ENCODE data around the gene CD300LF. TPM values are rescaled to one million over a fixed set of nuclear protein-coding genes. Genes with fewer than 3 reads are reported as not detected.

Gene CD300LF
- total RNA-seq, 1 donor from 2014 or later = 0.49 TPM

- Histone ChIP-seq H3K9me3 (no peaks in the 10 kb centered on the region), H3K27me3 (no peaks in the 10 kb centered on the region), H3K4me1 (no peaks in the 10 kb centered on the region), H3K36me3 (no peaks in the 10 kb centered on the region), H3K4me3 (no peak overlapping the region), H3K27ac (no peak overlapping the region)
- TF ChIP-seq POLR2AphosphoS5 (IDR thresholded peaks at IDR 0.05; ENCODE audit: insufficient read depth in 1 of 2, low read depth in 1 of 2) (no peak), POLR2A (IDR thresholded peaks at IDR 0.05) (no peak), CTCF (IDR thresholded peaks at IDR 0.05) (no peak)
- DNase-seq (ENCODE audit: extremely low spot score in 2 of 2) = no peak
- intact Hi-C loops (cut with DNase I) = no loop called here
Observed at GRCh38 chr17:74682471-74683190, 30.1 kb downstream of the CD300LF start.

- Histone ChIP-seq H3K4me1 (no peaks in the 10 kb centered on the region), H3K27ac (no peak overlapping the region), H3K9me3 (no peaks in the 10 kb centered on the region), H3K27me3 (no peaks in the 10 kb centered on the region), H3K36me3 (no peaks in the 10 kb centered on the region), H3K4me3 (no peak overlapping the region)
- TF ChIP-seq POLR2AphosphoS5 (IDR thresholded peaks at IDR 0.05; ENCODE audit: insufficient read depth in 1 of 2, low read depth in 1 of 2) = no peak
- no peak for TF ChIP-seq CTCF (IDR thresholded peaks at IDR 0.05)
- no peak for TF ChIP-seq POLR2A (IDR thresholded peaks at IDR 0.05)
- intact Hi-C loops (cut with DNase I) = no loop called here
- DNase-seq (ENCODE audit: extremely low spot score in 2 of 2) = no peak
Observed at GRCh38 chr17:74682028-74682427, 30.7 kb downstream of the CD300LF start.

- Histone ChIP-seq H3K36me3 (no peaks in the 10 kb centered on the region), H3K4me1 (no peaks in the 10 kb centered on the region), H3K27ac (no peak overlapping the region), H3K27me3 (no peaks in the 10 kb centered on the region), H3K4me3 (no peak overlapping the region), H3K9me3 (no peaks in the 10 kb centered on the region)
- DNase-seq (ENCODE audit: extremely low spot score in 2 of 2) = no peak
- TF ChIP-seq POLR2A (IDR thresholded peaks at IDR 0.05) (no peak), POLR2AphosphoS5 (IDR thresholded peaks at IDR 0.05; ENCODE audit: insufficient read depth in 1 of 2, low read depth in 1 of 2) (no peak), CTCF (IDR thresholded peaks at IDR 0.05) (no peak)
- intact Hi-C loops (cut with DNase I) = no loop called here
Observed at GRCh38 chr17:74680941-74681340, 31.8 kb downstream of the CD300LF start.

DNA sequence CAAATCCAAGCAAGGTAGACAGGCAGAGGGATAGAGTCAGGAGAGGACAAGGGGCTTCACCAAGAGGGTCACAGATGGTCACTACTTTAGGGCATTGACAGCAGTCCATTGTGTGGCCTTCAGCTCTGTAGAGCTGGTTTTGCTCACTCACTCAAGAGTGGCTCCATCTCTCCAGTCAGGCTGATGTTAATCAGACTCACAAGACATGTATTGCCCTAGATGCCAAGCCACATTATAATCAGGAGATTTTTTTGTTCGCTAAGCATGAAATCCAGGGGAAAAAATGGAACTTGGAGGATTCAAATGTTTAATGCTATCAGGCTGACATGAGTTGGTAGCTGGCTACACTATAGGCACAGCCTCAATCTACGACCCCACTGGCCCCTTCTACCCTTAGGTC is 32.5 kb downstream of the CD300LF start:
- H3K4me1 ChIP-seq = no peaks in the 10 kb centered on the region
- H3K4me3 ChIP-seq = no peak overlapping the region
- intact Hi-C loops (cut with DNase I) = no loop called here
- H3K27ac ChIP-seq = no peak overlapping the region
- no peaks in the 10 kb centered on the region for H3K27me3 ChIP-seq
- TF ChIP-seq POLR2A (IDR thresholded peaks at IDR 0.05) (no peak), CTCF (IDR thresholded peaks at IDR 0.05) (no peak), POLR2AphosphoS5 (IDR thresholded peaks at IDR 0.05; ENCODE audit: insufficient read depth in 1 of 2, low read depth in 1 of 2) (no peak)
- H3K9me3 ChIP-seq = no peaks in the 10 kb centered on the region
- no peak for DNase-seq (ENCODE audit: extremely low spot score in 2 of 2)
- H3K36me3 ChIP-seq = no peaks in the 10 kb centered on the region

DNA sequence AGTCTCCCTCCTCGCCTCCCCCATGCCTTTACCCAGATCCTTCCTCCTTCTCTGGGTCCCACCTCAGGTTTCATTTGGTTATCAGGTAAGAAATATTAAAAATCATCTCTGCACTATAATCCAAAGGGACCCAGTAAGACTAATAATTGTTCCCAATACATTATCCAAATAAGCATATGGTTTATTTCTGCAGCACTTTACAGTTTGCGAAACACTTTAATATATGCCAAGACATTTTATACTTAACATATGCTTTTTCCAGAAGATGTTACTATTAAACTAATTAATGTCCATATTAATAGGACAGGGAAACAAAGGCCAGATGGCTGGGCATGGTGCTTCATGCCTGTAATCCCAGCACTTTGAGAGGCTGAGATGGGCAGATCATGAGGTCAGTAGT is 33.3 kb downstream of the CD300LF start:
- no peak for DNase-seq (ENCODE audit: extremely low spot score in 2 of 2)
- no peaks in the 10 kb centered on the region for H3K27me3 ChIP-seq
- TF ChIP-seq CTCF (IDR thresholded peaks at IDR 0.05) (no peak), POLR2A (IDR thresholded peaks at IDR 0.05) (no peak), POLR2AphosphoS5 (IDR thresholded peaks at IDR 0.05; ENCODE audit: insufficient read depth in 1 of 2, low read depth in 1 of 2) (no peak)

More for the DNA sequence above, 33.3 kb downstream of the CD300LF start:
- Histone ChIP-seq H3K9me3 (no peaks in the 10 kb centered on the region), H3K27ac (no peak overlapping the region), H3K4me3 (no peak overlapping the region), H3K36me3 (no peaks in the 10 kb centered on the region), H3K4me1 (no peaks in the 10 kb centered on the region)
- intact Hi-C loops (cut with DNase I) = no loop called here
